GM19193 (cell line): ENCODE measurements around the gene AADACL3.

ENCODE experiments used
- POLR2A ChIP-seq: IDR thresholded peaks from 4 replicates; pipeline ENCODE4 v1.6.1; 2011; ENCODE audit not compliant: insufficient read depth, insufficient read length; ENCODE audit errors: extremely low read depth

AADACL3 gene

DNA sequence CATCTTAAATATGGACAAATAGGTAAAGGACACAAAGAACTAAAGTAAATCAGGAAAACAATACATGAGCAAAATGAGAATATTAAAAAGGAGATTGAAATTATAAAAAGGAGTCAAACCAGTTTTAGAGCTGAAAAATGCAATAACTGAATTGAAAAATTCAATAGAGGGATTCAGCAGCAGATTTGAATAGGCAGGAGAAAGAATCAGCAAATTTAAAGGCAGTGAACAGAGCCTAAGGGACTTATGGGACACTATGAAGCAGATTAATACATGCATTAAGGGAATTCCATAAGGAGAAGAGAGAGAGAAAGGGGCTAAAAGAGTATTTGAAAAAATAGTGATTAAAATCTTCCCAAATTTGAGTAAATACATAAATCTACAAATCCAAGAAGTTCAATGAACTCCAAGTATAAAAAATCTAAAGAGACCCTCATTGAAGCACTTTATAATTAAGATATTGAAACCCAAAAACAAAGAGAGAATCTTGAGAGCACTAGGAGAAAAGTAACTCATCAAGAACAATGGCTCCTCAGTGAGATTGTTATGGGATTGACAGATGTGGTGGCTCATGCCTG lies 33.0 kb downstream of the AADACL3 start:
- TF ChIP-seq POLR2A: no peak

DNA sequence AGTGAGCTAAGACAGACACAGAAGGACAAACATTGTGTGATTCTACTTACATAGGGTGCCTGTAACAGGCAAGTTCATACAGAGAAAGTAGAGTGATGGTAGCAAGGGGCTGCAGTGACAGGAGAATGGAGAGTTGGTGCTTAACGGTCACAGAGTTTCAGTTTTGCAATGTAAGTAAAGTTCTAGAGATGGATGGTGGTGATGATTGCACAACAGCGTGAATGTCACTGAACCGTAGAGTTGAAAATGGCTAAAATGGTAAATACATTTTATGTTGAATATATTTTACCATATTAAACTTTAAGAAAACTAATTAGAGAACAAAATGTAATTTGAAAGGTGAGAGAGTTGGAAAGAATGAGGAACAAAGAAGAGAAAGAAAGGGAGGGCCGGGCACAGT lies 38.8 kb downstream of the AADACL3 start:
- TF ChIP-seq POLR2A: no peak

DNA sequence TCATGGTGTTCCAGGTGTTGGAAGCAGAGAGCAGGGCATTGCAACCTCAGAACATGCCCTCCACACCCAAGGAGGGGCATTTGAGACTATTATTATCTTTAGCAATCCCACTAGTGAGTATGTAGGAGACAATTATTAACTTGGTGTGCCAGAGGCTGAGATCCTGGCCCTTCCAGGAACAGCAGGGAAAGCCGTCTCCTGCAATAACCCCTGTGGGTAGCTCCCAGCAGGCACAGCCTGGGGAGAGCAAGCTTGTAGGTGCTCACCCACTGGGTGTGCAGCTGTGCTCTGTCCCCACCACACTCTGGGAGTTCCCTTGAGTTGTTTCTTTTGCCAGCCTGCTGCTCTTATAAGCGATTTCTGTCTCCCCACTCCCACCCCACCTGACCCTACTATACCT lies 40.4 kb downstream of the AADACL3 start:
- TF ChIP-seq POLR2A: no peak

DNA sequence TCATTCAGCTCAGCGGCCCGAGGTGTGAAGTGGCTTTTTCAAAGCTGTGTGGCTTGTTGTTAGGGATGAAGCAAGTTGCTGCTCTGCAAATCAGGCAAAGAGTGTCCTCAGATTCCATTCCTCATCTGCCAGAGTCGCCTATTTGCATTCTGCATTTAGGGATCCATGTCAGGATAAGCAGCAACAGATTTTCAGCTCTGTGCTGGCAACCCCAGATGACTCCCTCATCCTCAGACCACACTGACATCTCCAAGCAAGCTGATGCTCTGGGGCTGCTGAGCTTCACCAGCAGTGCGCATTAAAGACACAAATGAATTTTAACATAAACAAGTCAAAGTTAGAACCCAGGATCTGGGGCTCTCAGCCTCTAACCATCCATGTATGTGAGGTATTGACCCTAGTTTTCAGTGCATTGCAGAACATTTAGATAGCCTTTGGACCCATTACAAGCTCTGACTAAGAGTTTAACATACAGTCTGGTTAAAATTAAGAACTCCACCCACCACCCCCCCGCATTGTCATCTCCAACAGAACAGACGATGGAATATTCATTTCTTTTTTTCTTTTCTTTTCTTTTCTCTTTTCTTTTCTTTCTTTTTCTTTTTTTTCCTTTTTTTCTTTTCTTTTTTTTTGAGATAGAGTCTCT lies 41.0 kb downstream of the AADACL3 start:
- TF ChIP-seq POLR2A: no peak

DNA sequence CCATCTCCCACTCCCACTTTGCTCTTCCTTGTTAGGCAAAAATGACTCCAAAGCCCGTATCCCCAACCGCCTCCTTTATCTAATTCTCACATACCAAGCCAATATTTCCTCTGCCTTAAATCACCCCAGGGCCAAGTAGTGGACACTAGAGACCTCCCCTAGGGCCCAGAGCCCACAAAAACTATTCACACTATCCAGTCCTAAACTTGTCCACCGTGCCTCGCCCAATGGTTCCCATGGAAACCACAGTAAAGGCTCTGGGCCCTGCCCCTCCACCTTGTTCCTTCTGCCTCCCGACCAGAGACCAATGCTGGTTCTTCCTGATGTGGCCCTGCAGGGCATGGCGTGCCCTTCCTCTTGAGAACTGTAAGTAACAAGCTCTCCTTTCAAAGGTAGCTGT lies 41.9 kb downstream of the AADACL3 start:
- no peak for TF ChIP-seq POLR2A

- TF ChIP-seq POLR2A: no peak
Observed at GRCh38 chr1:12760256-12760795, 44.4 kb downstream of the AADACL3 start.

DNA sequence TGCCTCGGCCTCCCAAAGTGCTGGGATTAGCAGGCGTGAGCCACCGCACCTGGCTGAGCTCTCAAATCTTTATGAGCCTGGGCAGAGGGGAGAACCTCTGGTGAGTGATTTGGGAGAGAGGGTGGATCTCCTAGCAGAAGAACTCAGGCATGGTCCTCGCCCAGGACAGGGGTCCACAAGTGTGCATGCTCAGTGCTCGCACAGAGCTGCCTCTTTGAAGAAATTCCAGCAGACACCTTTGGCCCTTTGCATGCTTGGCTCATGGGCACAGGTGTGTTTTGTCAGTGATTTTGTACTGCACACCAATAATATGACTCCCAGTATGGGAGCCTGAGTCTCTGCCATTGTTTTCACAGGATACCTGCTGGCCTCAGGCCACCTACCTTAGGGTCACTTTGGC lies 45.9 kb downstream of the AADACL3 start:
- no peak for TF ChIP-seq POLR2A

DNA sequence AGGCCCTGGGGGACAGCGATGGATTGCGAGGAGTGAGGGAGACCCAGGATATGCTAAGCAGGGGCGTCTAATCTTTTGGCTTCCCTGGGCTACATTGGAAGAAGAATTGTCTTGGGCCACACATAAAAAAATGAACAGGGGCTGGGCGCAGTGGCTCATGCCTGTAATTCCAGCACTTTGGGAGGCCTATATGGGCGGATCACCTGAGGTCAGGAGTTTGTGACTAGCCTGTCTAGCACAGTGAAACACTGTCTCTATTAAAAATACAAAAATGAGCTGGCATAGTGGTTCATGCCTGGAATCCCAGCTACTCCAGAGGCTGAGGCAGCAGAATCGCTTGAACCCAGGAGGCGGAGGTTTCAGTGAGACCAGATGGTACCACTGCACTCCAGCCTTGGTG lies 46.9 kb downstream of the AADACL3 start:
- no peak for TF ChIP-seq POLR2A

- TF ChIP-seq POLR2A: no peak
Observed at GRCh38 chr1:12763479-12763878, 47.6 kb downstream of the AADACL3 start.

DNA sequence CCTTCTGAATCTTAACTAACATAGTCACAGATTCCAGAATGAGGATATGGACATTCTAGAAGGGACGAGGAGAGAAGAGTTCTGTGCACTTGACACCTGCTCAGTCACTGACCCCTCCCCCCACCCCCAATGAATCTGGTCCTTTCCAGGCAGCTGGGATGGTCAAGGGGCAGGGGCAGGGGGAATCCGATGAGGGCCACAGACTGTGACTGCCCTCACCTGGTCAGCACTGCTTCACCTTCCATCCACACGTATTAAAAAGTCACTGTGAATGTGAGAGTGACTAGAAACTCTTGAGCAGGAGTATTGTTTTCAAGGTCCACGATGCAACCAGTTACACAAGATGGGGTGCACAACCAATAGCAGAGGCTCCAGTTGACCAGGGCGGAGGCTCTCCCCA lies 48.1 kb downstream of the AADACL3 start:
- TF ChIP-seq POLR2A: no peak

DNA sequence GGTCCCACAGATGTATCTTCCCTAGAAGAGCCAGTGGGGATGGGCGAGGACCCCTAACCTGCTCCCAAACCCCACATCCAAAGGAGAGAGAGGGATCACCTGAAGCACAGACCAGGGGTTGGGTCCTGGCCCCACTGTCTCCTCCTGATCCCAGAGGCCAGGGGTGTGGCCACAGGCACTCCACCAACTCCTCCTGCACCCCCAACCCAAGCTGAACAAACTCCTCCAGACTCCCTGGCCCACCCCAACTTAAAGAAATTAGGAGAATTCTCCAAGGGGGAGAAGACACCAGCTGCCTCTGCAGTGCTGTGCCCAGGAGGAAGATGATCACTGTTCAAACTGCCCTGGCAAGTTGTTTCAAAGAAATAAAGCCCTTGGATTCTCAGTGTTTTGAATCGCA lies 53.1 kb downstream of the AADACL3 start:
- no peak for TF ChIP-seq POLR2A

DNA sequence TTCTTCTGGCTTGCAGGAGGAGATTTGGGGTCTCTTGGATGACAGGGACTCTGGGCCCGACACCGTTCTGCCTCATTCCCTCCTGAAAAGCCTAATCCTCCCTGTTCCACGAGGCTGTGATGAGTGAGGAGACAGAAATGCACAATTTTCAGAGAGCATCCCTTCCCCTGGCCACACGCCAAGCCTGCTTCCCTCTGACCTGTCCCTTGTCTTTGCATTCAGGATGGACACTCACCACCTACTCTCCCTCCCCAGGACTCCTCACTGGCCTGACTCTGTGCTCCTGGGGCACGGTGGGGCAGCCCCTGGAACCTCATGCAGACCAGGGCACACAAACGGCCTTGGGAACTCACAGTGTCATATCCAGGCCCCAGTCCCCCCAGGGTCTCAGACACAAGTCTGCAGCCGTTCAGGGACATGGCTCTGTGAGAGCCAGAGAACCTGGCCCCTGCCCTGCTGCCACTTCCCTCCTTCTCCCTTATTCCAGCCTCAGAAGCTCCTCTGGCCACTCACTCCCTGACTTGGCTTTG lies 54.1 kb downstream of the AADACL3 start:
- TF ChIP-seq POLR2A: no peak

DNA sequence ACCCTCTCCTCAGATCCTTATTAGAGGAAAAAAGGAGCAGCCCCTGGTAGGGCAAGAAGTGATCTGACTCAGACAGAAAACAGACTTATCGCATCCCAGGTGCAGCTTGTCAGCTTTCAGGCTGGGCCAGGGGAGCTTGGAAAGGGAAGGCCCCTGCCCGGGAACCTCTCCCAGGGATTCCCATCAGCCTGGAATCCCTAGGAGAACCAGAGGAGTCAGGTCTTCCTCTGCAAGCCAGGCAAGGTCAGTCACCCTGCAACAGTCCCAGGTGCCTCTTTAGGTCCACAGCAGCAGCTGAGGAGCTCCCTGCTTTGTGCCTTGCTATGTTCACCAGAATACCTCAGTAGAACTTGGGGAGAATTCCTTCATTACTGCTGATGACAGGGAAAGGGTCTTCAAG lies 54.7 kb downstream of the AADACL3 start:
- TF ChIP-seq POLR2A: no peak

DNA sequence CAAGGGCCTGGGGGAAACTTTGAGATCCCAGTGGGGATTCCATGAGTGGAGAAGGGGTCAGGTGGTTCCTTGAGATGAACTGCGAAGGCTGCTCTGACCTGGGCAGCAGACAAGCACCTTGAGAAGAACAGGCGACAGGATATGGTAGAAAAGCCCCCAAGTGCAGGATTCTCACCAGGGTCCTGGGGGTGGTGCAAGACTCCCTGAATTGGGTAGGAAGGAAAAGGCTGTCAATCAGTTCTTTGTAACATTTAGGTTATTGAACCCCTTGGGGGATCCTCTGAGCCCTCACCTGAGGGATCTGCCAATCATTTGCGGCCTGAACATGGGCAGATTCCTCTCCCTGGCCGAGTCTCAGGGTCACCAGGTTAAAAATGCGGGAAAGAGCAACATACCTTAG lies 55.3 kb downstream of the AADACL3 start:
- TF ChIP-seq POLR2A: no peak

DNA sequence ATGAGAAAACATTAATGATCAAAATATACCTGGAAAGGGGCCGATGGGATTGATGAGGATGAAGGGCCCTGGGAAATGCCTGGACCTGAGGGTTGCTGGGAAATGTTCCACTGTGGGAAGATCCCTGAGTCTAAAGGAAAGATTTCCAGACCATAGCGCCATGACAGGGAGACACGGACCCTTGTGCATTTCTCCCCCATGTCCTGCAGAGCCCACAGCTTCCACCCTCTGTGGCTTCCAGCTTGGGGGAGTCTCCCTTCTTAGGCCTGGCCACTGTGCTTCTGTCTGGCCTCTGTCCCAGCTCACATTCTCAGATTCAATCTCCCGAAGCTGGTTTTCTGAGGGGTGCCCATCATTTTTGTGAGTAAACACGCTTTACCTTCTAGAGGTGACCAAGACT lies 56.6 kb downstream of the AADACL3 start:
- TF ChIP-seq POLR2A: no peak

DNA sequence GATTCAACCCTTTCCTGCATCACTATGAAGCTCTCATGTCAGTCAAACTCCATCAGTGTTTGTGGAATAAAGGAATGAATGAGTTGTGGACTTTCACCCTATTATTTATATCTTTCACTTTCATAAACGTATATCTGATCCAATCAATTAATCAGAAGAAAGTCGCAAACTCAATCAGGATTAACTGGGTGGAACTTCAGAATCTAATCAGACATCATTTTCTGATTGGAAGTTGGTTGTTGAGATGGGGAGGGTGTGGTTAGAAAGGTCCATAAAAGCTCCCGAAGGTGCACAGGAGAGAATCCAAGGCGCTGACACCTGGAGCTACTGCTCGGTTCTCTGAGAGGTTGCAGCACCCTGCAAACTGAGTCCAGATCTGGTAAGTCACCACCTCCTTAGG lies 57.5 kb downstream of the AADACL3 start, which contains the start of gene PRAMEF12:
Gene PRAMEF12 (plus strand): TSS at position 301 of the 400 bp plus-strand sequence. CDS start 1,130 bp downstream, outside the sequence.
- TF ChIP-seq POLR2A: no peak
